Measurements from ENCODE around the gene FGF7.

DNA sequence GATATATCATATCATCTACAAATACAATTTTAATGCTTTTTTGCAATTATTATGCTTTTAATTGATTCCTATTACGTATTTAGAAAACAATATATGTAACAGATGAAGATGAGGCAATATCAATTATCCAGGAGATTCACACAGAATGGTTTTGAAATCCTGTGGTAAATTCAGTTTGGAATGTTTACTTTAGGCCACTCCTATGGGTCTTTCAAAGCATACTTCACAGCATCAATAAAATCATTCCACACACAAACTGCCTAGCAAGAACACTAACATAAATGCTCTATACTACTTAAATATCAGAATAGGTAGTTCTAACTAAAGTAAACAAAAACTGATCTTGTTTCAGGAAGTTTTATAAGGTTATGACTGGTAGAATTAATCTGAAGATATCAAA lies 107.0 kb downstream of the FGF7 start:
- TF ChIP-seq EZH2 (IDR thresholded peaks at IDR 0.05; ENCODE audit: borderline replicate concordance, insufficient read depth, low read length, poor library complexity, severe bottlenecking), result no peak
- no peak for TF ChIP-seq POLR2AphosphoS5 (IDR thresholded peaks at IDR 0.05)
- TF ChIP-seq RAD21 (conservative IDR thresholded peaks at IDR 0.05), result no peak
- TF ChIP-seq, protein P1, sequence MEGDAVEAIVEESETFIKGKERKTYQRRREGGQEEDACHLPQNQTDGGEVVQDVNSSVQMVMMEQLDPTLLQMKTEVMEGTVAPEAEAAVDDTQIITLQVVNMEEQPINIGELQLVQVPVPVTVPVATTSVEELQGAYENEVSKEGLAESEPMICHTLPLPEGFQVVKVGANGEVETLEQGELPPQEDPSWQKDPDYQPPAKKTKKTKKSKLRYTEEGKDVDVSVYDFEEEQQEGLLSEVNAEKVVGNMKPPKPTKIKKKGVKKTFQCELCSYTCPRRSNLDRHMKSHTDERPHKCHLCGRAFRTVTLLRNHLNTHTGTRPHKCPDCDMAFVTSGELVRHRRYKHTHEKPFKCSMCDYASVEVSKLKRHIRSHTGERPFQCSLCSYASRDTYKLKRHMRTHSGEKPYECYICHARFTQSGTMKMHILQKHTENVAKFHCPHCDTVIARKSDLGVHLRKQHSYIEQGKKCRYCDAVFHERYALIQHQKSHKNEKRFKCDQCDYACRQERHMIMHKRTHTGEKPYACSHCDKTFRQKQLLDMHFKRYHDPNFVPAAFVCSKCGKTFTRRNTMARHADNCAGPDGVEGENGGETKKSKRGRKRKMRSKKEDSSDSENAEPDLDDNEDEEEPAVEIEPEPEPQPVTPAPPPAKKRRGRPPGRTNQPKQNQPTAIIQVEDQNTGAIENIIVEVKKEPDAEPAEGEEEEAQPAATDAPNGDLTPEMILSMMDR (IDR thresholded peaks at IDR 0.05; ENCODE audit: poor library complexity, severe bottlenecking), result no peak
- TF ChIP-seq TAF1 (IDR thresholded peaks at IDR 0.05; ENCODE audit: low read depth), result no peak
- no peak for TF ChIP-seq SMC3 (conservative IDR thresholded peaks at IDR 0.05; ENCODE audit: poor library complexity)
- no peak for TF ChIP-seq EP300 (conservative IDR thresholded peaks at IDR 0.05; ENCODE audit: poor library complexity, severe bottlenecking)
- no peak for TF ChIP-seq MXI1 (conservative IDR thresholded peaks at IDR 0.05; ENCODE audit: poor library complexity, severe bottlenecking)
- no peak for TF ChIP-seq REST (IDR thresholded peaks at IDR 0.05; ENCODE audit: borderline replicate concordance)
